ENCODE data around the gene TCTA.
A peak's percentile ranks its signal among the peaks of the same experiment; 100 is the strongest.
"Not testable (repeated sequence)": the region's sequence is repeated elsewhere in the genome, so short reads cannot be mapped to it uniquely, and the experiment has no call there.

The TCTA gene, protein sequence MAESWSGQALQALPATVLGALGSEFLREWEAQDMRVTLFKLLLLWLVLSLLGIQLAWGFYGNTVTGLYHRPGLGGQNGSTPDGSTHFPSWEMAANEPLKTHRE

DNA sequence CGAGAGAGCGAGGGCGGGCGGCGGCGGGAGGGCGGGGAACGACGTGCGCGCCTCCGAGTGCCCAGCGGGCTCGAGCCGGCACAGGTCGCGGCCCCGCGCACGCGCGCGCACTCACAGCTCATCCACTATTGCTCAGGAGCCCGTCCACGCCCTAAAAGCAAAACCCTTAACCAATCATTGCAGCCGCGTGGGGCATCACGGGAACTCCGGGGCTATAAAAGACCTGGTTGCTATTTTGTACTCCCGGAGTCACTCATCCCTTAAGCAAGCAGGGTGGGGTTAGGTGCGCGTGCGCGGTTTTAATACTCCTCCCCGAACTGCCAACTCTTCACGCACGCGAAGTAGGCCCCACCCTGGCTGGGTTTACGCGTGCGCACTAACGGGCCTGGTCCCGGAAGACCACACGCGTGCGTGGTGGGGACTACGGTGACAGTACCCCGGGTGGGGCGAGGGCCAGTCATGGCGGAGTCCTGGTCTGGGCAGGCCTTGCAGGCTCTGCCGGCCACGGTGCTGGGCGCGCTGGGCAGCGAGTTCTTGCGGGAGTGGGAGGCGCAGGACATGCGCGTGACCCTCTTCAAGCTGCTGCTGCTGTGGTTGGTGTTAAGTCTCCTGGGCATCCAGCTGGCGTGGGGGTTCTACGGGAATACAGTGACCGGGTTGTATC lies at the start of gene TCTA, which contains the start of gene RHOA:
TCTA (plus strand) TSS at position 456 of the 664 bp plus-strand sequence; CDS start at position 460, 4 bp downstream.
RHOA (minus strand) TSS at position 9 of the 664 bp plus-strand sequence. CDS start 36,387 bp downstream, outside the sequence.
- DNase-seq: peak; percentile 95 to 96

DNA sequence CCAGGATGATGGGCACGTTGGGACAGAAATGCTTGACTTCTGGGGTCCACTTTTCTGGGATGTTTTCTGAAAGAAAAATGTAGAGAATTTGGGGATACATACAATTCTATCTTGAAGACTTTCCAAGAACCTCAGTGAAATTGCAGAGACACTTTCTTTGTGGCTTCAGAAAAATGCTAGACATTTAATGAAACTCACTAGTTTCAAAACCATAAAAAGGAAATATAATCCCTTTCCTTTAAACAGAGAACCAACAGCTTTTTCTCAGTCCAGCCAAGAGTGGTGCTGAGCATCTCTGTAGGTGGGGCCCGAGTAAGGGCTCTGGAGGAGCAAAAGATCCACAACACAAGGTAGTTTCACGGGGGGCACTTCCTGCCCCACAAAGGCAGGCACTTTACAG lies 49.7 kb upstream of the TCTA start:
- no peak for DNase-seq

DNA sequence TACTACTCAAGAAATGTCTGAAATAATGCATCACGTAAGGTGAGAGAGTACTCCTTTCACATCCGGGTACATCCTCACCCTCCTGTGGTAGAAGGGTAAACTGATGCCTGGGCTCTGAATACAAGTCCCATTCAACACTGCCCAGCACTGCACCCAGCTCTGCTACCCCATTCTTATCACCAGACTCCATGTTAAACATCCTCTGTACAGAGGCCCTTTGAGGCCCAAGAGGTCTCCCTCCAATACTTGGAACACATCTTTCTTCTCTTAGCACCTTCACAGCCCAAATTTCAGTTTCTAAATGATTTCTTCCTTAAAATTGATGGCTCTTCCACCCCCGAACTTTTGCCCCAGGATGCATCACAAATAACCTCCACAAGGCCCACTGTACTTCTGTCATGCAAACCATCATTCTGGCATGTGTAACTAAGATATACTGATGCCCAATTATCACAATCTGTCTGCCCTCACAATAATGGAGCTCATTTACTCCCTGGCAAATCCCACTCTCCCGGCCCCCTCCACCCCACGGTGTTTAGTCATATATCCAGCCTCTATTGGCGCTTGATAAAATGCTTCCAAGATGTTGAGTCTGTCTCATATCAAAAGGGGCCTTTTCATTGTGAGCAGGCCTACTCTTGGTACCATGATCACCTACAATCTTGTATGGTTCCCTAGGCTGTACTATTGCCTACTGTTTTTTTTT lies 41.5 kb upstream of the TCTA start:
- DNase-seq: no peak

GRCh38 chr3:49371946-49372345 lies 40.3 kb upstream of the TCTA start:
- DNase-seq: no peak

GRCh38 chr3:49377483-49377882 lies 34.7 kb upstream of the TCTA start:
- DNase-seq: peak; percentile 27 to 40

DNA sequence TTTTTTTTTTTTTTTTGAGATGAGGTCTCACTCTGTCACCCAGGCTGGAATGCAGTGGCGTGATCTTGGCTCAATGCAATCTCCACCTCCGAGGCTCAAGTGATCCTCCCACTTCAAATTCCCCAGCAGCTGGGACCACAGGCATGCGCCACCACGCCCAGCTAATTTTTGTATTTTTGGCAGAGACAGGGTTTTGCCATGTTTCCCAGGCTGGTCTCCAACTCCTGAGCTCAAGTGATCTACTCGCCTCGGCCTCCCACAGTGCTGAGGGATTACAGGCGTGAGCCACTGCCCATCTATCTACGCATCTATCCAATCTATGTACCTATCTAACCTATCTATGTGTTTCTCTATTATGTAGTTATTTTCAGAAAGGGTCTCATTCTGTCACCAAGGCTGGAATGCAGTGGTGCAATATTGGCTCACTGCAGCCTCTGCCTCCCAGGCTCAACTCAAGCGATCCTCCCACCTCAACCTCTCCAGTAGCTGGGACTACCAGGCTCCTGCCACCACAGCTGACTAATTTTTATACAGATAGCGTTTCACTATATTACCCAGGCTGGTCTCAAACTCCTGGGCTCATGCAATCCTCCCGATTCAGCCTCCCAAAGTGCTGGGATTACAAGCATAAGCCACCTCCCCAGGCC lies 33.9 kb upstream of the TCTA start:
- no peak for DNase-seq

DNA sequence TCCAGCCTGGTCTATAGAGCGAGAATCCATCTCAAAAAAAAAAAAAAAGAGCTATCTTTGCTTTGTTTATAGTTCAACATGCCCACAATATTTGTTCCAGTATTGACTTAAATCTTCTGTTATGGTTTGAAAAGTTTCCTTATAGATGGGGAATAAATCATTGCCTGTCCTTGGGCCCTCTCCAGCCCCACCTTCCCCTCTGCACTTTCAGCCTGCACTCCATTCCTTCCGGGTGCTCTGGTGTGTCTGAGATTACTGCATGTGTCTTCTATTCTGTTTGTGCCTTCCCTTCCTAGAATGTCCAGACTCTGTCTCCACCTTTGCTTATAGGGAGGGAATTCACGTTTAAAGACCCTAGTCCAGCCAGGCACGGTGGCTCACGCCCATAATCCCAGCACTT lies 28.8 kb upstream of the TCTA start:
- no peak for DNase-seq

GRCh38 chr3:49385617-49386016 lies 26.6 kb upstream of the TCTA start:
- no peak for DNase-seq

DNA sequence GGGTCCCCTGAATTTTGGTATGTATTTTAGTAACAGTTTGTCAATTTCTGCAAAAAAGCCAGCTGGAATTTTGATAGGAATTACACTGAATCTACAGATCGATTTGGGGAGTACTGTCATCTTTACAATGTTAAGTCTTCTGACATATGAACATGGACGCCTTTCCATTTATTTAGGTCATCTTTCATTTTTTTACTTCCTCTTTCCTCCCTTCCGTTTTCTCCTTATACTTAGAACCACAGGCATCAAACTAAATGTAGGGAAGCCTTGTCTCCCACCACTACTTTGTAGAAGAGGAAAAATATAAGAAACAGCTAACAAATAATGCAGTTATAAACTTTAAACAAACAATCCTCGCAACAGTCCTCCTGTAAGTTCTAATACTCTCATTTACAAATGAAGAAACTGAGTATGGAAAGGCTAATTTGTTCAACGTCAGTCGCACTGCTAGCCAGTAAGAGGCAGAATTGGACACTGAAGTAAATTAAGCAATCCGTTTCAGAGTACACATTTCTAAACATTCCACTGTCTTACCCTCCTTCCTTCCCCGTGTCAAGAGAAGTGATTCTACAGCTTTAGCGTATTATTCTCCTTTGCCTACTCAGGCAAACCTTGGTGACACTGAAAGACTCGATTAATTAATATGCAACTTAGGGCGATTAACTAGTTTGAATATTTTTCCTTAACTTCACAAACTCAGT lies 26.0 kb upstream of the TCTA start:
- no peak for DNase-seq

GRCh38 chr3:49387721-49388120 lies 24.5 kb upstream of the TCTA start:
- no peak for DNase-seq

- DNase-seq: no peak
Observed at GRCh38 chr3:49388289-49388820, 23.9 kb upstream of the TCTA start.

DNA sequence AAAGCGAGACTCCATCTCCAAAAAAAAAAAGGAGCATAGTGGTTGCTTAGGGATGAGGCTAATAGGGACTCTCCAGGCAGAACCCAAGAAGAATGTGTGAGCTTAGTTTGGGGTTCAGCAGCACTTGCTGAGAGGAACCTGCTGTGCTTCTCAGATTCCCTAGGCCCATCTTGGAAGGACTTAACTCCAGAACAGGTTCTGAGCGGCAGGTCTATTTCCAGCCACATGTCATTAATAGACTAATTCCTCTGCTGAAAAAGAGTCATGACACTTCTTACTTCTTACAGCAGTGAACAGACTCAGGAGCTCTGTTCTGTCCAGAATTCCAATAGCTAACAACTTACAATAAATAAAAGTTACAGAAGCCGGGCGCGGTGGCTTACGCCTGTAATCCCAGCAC lies 22.9 kb upstream of the TCTA start:
- no peak for DNase-seq

DNA sequence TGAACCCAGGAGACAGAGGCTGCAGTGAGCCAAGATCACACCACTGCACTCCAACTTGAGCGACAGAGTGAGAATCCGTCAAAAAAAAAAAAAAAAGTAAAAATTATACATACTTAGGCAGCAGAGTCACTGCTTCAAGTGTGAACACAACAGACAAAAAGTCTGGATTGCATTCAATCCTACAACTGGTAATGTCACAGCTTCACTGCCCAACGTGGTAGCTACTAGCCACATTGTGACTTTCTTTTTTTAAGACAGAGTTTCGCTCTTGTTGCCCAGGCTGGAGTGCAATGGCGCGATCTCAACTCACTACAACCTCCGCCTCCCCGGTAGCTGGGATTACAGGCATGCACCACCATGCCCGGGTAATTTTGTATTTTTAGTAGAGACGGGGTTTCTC lies 20.9 kb upstream of the TCTA start:
- DNase-seq: not testable (repeated sequence)

DNA sequence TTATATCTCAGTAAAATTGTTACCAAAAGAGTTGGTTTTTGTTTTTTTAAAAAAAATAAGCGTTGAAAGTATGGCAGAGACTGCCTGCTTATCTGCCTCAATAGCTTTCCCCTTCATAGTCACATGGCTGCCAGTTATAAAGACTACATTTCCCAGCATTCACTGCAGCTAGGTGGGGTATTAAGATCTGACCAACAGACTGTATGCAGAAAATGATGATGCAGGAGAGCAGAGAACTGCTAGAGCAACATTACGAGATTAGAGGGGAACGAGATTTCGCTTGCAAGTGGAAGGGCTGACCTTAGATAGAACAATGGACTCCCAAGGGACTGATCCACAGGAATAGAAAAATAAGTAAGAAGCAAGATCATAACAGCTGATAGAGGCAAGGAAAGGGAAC lies 14.8 kb upstream of the TCTA start:
- DNase-seq: no peak

DNA sequence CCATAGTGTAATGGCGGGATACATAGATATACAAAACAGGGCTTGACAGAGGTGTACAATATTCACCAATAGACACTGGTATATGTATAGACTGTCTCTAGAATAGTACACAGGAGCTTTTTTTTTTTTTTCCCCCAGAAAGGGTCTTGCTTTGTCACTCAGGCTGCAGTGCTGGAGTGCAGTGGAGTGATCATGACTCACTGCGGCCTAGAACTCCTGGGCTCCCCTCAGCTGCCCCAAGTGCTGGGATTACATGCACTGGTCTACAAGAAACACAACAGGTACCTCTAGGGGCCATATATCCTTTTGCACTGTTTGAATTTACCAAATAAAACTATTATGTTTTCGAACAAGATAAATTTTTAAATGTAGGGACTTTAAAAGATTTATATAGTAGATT lies 12.8 kb upstream of the TCTA start:
- no peak for DNase-seq

- no peak for DNase-seq
Observed at GRCh38 chr3:49401766-49402165, 10.5 kb upstream of the TCTA start.

DNA sequence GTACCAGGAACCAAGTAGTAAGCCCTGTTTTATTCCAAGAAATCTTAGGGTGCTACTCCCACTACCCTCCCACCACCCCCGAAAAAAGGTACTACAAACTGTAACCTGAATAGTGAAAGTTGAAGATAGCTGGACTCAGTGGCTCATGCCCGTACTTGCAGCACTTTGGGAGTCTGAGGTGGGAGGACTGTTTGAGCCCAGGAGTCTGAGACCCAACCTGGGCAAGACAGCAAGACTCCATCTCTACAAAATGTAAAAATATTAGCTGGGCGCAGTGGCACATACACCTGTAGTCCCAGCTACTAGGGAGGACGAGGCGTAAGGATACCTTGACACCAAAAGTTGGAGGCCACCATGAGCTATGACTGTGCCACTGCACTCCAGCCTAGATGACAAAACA lies 8.3 kb upstream of the TCTA start:
- DNase-seq: no peak

DNA sequence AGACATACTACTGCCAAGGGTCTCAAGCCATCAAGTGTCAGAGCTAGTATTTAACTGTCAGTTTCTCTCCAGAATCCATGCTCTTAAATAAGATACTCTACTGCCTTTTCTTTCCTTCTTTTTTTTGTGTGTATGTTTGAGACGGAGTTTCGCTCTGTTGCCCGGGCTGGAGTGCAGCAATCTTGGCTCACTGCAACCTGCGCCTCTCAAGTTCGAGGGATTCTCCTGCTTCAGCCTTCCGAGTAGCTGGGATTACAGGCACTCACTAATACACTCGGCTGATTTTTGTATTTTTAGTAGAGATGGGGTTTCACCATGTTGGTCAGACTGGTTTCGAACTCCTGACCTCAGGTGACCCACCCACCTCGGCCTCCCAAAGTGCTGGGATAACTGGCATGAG lies 6.7 kb upstream of the TCTA start:
- not testable (repeated sequence) for DNase-seq

DNA sequence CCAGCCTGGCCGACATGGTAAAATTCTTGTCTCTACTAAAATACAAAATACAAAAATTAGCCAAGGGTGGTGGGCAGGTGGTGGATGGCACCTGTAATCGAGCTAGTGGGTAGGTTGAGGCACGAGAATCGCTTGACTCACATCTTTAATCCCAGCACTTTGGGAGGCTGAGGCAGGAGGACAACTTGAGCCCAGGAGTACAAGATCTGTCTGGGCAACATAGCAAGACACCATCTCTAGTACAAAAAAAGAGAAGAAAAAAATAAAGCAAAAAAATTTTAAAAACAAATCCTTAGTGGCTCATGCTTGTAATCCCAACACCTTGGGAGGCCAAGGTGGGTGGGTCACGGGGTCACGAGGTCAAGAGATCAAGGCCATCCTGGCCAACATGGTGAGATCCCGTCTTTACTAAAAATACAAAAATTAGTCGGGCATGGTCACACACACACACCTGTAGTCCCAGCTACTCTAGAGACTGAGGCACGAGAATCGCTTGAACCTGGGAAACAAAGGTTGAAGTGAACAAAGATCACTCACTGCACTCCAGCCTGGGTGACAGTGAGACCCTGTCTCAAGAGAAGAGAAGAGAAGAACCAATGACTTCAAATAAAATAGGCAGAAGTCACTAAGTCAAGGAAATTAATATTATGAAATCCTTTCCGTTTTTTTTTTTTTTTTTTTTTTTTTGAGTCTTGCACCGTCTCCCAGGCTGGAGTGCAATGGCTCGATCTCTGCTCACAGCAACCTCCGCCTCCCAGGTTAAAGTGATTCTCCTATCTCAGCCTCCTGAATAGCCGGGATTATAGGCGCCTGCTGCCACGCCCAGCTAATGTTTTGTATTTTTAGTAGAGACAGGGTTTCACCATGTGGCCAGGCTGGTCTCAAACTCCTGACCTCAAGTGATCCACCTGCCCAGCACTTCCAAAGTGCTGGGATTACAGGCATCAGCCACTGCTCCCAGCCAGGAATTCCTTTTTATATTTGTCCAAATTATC lies 5.4 kb upstream of the TCTA start:
- no peak for DNase-seq

- no peak for DNase-seq
Observed at GRCh38 chr3:49410066-49410845, 2.0 kb upstream of the TCTA start.

Data from stimulated activated CD4-positive, alpha-beta T cell treated with anti-CD3 and anti-CD28 coated beads, Interleukin-2, amount 100 ng/mL, for 48 hours (primary cell).